HG03520 (cell line): ENCODE measurements around the gene COQ3.

Experiments used
- ATAC-seq: cut with Tn5 transposase; IDR thresholded peaks from one replicate; pipeline ENCODE4 v1.9.1; 2021; ENCODE audit warnings: mild to moderate bottlenecking, moderate library complexity; ENCODE audit not compliant: unreplicated experiment

The COQ3 gene, protein sequence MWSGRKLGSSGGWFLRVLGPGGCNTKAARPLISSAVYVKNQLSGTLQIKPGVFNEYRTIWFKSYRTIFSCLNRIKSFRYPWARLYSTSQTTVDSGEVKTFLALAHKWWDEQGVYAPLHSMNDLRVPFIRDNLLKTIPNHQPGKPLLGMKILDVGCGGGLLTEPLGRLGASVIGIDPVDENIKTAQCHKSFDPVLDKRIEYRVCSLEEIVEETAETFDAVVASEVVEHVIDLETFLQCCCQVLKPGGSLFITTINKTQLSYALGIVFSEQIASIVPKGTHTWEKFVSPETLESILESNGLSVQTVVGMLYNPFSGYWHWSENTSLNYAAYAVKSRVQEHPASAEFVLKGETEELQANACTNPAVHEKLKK

DNA sequence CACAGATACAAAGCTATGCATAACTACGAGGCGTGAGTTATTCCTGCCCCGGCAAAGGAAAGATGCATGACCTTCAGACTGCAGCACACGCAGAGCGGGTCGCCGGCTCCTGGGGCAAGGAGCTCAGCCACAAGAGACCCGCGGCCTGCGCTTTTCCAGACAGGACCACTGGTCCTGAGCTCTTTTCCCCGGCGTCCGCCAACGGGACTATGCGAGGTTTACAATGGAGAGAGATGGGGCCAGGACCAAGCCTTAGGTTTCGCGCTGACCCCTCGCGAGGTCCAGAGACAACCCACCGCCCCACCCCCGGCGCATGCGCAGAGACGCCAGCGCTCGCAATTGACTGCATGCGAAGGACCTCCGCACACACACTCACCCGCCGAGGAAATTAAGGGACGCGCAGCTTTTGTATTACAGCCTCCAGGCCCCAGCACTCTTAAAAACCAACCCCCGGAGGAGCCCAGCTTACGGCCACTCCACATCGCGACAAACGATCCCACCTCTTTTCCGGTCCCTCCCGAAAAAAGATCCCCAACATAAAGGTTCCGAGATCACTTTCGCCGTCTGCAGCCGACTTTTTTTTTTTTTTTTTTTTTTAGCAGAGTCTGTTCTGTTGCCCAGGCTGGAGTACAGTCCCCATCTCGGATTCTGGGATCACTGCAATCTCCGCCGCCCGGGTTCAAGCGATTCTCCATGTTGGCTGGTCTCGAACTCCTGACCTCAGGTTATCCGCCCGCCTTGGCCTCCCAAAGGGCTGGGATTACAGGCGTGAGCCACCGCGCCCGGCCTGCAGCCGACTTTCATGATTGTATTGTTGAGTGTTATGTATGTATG lies at the start of gene COQ3:
Gene COQ3, minus strand, starts transcription at position 498 of the 834 bp plus-strand sequence. Its CDS starts 16 bp downstream, at position 482.
- ATAC-seq, result peak; percentile 65

DNA sequence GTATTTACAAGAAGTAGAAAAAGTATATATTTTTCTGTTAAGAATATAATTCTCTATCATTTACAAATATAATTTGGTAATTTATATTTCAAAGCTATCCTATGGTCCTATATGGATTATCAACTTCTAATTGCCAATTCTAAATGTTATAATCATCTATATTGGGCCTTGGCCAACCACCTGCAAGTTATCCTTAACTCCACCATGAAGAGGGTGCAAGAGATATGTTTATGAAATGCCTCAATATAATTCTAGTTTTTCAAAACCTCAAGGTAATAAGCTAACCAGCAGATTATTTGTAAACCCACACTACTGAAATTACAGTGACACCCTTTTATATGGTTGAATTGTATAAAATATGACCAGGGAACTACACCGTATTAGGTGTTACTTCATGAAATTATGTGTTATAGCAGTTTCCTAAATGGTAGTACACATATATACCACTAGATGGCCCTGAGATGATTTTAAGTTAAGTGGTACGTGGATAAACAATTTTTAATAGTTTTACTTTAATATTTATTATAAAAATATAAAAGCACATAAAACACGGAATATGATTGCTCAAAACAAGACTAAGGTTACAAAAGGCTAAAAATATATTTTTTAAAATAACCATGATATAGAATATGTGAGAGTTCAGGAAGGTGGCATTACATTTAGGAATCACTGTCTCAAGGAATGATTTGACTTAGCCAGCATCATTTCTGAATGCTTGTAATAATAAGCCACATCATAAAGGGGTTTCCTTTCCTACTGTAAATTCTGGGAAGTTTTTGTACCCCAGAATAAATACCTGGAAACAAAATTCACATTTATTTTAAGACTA lies 40.9 kb upstream of the COQ3 start:
- peak; percentile 93 for ATAC-seq

DNA sequence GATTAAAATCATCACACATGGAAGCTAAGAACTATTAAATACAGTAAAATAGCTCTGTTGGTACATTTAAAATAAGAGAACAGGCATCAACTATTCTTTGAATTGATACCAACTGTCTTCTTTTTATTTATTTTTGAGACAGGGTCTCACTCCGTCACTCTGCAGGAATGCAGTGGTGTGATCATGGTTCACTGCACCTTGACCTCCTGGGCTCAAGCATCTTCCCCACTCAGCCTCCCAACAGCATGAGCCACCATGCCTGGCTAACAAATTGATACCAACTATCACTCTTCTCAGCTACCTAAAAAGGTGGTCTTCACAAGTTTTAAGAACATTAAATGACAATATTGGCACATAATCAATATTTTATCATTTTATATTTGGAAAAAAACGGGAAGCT lies 38.9 kb upstream of the COQ3 start:
- ATAC-seq, result no peak

DNA sequence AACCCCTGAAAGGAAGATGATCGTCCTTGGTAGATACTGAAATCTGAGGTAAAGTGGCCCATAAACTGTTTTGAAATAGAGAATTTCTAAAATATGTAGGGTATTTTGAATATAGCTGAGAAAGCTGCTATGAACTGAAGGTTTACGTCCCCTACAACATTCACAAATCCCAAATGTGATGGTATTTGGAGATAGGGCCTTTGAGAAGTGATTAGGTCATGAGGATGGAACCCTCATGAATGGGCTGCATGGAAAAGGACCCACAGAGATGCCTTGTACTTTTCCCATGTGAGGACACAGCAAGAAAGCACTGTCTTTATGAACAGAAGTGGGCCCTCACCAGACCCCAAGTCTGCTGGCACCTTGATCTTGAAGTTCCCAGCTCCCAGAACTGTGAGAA lies 37.9 kb upstream of the COQ3 start:
- no peak for ATAC-seq

DNA sequence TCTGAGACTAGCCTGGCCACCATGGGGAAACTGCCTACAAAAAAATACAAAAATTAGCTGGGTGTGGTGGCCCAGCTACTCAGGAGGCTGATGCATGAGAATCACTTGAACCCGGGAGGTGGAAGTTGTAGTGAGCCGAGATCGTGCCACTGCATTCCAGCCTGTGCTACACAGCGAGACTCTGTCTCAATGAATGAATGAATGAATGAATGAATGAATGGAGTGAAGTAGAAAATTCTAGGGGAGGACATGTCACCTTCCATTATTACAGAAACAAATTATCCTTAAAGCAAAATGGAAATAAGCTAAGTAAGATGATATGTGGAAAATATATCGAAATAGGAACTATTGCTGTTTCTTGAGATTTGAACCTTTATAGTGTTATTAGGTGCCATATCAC lies 34.0 kb upstream of the COQ3 start:
- ATAC-seq, result no peak

DNA sequence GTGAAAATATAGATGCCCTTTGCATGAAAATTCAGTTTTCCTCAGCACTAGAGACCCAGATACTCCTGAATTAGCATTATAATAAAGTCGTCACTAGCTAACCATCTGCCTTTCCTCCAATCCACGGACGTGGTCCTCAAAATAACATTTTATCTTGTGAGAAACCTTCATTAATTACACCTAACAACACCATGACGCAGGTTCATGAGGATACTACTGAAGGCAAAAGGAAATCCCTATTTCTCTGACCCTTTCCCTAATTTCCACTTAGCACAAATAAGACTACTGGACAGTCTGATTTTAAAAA lies 32.4 kb upstream of the COQ3 start:
- no peak for ATAC-seq

DNA sequence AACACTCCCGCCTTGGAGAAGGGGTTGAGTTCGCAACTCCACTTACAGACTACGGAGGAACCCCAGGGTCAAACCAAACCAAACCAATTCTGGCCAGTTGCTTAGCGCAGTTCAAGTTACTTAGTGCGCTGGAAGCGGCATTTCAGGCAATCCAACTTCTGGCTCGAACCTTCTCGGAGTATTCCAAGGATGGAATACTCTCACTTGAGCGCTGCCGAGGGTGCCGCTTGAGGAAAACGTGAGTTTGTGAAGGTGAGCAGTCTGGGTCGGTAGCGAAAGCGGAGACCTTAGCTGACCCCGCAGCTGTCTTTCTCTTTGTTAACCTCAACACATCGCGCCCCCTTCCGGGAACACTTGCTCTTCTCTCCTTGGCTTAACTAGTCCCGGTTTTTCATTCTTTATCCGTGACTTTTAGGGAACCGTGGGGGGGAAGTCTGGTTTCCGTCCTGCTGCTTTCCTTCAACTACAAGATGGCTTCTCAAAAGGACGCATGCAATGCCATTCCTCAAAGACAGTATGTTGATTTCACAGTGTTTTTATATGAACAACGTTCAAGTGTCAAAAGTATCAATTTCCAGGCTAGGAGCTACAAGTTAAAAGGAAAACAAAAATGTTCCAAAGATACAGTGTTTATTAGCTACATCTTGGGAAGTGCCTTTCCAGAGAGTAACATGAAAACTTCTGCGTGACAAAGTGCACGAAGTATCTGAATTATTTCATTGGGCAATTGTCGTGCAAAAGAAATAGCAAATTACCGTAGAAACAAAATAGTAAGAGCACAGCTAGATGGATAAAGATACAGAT lies 31.9 kb upstream of the COQ3 start:
- ATAC-seq, result peak; percentile 48

DNA sequence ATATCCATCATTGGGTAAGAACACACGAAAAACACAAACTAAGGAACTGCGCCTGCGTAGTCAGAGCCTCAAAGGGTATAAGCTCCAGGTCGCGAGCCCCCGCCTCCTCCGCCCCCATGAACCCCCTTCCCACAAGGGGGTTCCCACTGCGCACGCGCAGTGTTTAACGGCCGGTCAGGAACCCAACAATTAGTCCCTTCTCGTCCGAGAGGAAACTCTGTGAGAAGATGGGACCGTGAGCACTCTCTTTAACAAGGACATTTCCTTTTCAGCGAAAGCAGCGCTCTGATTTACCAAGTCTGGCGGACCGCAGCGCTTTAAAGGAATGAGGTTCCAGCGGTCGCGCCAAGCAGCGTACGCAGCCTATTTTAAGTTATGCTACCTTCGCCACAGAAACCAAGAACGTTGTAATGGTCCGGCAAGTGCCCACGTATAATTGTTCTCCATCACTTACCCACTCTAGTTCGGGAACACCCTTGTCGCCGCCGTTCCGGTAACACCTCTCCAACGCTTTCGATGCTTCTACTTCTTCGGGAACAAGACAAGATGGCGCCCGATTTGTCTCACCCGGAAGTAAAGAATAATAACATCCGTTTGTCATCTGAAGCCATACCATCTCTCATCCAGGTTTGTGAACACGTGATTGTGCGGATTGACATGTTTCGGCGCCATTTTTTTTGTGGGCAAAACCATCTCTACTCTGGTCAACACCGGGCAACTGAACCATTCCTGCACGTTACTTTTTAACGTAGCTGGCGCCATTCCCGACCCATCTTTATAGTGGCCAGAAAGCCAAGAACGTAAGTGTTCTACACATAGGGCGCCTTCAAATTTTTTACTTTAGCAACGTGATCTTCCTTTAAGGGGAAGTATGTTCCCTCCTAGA lies 31.0 kb upstream of the COQ3 start, which contains the start of gene PNISR:
Gene PNISR, minus strand, starts transcription at position 548 of the 886 bp plus-strand sequence. CDS start 10,649 bp downstream, outside the sequence.
- peak; percentile 87 for ATAC-seq

DNA sequence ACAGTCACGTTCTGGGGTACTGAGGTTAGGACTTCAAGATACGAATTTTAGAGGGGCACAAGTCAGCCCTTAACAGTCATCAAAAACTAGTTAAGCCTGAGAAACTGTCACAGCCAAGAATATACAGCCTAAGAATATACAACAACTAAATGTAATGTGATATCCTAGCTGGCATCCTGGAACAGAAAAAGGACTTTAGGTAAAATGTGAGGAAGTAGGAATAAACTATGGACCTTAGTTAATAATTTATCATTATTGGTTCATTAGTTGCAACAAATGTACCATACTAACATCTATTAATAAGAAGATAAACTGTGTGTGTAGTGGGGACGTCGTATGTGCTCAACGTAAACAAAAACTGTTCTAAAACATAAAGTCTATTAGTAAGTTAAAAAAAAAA lies 30.0 kb upstream of the COQ3 start:
- no peak for ATAC-seq

DNA sequence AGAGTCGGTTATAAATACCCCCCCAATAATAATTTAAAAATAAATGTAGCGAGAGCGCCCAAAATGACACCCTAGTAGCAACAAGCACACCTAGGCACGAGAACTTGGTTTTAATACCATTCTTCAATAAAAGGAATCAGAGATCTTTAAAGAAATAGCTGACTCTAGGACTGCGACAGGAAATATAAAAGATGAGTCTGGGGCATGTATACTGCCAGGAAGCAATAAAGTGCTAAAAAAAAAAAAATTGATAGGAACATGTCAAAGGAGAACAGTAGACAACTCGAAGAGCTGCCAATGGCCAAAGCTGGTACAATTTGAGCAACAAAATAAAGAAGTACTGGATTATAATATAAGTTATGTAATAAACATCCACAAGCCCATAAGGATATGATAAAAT lies 28.9 kb upstream of the COQ3 start:
- ATAC-seq, result no peak

DNA sequence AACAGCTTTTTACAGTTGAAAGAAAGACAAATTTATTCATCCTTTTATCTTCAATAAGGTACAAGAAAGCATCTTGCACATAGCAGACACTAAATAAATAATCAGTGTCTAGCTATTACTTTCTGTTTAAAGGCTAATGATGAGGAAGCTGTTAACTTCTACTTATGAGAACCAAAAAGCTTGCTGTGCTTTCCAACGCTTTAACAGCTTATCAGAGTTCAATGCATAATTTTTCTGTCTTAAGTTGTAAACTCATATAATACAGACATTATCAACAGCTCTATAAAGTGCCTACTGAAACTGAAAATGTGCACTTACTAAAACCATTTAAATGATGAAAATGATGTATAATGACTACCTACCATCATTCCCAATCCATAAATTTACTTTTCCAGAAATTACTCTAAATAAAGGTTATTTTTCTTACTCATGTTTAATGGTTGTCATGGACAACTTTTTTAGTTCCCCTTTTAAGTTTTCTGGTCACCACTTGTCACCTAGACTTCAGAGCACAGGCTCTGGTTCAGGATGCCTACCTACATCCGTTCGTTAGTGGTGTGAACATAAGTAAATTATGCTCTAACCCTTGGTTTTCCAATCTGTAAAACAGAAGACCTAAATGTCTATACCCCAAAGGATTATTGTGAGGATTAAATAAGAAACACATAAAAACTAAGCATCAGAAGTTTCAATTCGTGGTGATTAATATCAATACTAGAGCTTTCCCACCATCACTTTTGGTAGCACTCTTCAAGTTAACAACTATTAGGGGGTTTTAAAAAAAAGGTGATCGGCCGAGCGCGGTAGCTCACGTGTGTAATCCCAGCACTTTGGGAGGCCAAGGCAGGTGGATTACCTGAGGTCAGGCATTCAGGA lies 23.1 kb upstream of the COQ3 start:
- ATAC-seq, result peak; percentile 88

DNA sequence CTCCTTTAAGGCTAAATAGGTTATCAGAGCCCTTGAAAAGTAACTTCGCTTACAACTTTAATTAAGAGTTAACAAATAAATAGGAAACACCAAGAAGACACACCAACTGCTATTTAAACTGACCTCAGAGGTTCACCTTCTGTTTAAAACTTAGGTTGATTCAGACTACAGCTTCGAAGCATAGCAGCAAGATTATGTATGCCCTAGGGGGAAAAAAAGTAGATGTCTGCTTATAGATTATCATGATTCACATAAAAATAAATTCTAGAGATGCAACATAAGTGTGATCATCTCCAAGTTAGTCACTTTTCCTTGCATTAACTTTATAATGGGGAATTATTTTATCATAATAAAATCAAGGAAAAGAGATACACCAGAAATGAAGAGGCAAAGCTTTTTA lies 22.2 kb upstream of the COQ3 start:
- no peak for ATAC-seq

DNA sequence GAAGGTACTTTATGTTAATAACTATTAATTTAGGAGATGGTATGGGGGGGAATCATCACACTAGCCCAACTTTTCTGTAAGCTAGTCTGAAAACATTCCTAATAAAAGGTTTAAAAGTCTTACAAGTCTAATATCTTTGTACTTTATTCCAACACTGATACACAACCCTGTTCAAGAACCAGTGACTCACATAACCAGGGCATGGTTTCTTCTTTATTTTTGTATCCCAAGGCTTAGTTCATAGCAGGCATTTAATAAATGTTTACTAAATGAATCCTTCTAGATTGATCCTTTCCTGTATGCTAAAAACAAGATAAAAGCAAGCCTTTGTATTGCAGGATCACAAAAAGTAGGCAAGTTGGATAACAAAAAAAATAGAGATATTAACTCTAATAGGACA lies 21.5 kb upstream of the COQ3 start:
- no peak for ATAC-seq

DNA sequence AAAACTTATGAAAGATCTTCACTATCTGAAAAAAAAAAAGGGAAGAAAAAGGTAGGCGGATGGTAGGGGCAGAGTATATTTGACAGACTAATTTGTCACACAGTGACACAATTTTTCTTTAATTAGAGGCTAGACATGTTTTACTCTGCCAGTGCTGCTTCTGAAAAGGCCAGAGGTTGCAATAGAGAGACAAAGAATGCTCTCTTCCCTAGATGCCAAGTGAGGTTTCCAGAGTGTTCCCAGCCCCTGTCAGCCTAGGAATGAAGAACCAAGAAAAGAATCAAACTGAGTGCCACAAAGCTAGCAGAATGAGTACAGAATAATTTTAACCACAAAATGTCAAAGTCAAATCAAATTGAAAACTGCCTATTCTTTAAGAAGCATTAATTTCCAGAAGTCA lies 18.1 kb upstream of the COQ3 start:
- ATAC-seq, result no peak

DNA sequence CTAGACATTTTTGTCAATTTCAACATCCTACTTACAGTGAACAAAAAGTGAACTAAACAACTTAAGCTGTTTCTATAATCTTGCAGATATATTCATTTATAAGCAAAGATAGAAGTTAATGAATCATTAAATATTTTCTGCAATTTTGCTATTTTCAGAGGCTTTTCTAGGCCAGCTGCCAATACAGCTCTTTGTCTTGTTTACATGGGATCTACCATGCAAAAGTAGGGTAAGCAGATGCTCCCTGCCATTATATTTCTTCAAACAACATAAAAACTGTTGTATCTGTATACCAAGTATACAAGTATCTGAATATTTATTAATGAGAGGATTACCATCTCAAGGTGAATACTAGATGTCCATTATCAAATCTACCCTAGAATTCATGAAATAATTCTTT lies 15.7 kb upstream of the COQ3 start:
- ATAC-seq, result no peak

DNA sequence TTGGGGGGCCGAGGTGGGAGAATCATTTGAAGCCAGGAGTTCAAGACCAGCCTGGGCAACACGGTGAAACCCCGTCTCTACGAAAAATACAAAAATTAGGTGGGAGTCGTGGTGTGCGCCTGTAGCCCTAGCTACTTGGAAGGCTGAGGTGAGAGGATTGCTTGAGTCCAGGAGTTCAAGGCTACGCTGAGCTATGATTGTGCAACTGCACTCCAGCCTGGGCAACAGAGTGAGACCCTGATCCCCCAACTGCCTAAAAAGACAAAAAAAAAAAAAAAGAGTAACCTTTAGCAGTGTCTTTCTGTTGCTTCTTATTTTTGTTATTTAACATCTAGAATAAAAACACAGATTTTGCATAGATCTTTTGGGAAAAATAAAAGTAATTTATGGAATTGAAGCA lies 13.1 kb upstream of the COQ3 start:
- no peak for ATAC-seq

DNA sequence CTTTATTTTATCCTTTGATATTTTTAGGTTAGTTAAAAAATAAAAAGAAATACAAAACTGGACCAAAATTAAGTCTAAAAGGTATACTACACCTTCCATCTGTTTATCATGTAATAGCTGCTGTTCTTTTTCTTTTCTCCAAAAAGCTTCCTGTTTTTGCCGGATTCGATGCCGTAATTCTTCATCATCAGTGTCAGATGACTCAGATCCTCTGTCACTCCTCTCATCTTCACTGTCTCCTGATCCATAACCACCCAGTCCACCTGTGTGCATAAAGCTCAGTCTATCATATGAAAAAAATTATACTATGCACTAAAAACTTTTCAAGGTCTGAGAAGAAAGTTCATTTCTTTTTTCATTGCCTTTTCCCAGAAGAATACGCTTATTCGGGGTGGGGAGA lies 8.5 kb upstream of the COQ3 start:
- ATAC-seq, result no peak

DNA sequence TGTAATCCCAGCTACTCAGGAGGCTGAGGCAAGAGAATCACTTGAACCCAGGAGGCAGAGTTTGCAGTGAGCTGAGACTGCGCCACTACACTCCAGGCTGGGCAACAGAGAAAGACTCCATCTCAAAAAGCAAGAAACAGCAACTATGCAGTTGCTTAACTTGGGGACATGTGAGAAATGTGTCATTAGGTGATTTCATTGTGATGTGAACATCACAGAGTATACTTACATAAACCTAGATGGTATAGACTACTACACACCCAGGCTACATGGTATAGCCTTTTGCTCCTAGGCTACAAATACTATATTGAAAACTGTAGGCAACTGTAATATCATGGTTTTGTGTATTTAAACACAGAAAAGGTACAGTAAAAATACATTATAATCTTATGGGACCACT lies 3.3 kb upstream of the COQ3 start:
- no peak for ATAC-seq

DNA sequence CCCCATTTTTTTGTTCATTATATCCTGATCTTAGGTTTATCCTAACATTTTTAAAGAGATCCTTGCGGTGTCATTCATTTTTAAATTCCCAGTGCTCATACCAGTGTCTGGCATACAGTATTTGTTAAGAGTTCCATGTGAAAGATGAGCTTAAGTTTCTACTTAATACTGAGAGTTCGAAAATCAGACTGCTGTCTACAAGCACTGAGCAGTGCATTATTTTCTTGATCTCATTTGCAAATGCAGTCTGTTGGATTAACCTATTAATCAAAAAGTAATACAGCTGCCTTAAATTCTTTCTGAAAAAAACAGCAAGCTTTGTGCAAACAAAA lies 663 bp downstream of the COQ3 start:
- peak; percentile 28 for ATAC-seq
